Stimulated activated CD8-positive, alpha-beta memory T cell treated with anti-CD3 and anti-CD28 coated beads, Interleukin-15, amount 100 ng/mL, for 1 hour (primary cell): Measurements from ENCODE around the gene PACSIN3.
A peak's percentile ranks its signal among the peaks of the same experiment; 100 is the strongest.
"Not testable (repeated sequence)": the region's sequence is repeated elsewhere in the genome, so short reads cannot be mapped to it uniquely, and the experiment has no call there.

Experiments used
- DNase-seq: peaks from one replicate; pipeline ENCODE4 v3.0.0-alpha.2; 2020; ENCODE audit warnings: low read depth

PACSIN3 gene

DNA sequence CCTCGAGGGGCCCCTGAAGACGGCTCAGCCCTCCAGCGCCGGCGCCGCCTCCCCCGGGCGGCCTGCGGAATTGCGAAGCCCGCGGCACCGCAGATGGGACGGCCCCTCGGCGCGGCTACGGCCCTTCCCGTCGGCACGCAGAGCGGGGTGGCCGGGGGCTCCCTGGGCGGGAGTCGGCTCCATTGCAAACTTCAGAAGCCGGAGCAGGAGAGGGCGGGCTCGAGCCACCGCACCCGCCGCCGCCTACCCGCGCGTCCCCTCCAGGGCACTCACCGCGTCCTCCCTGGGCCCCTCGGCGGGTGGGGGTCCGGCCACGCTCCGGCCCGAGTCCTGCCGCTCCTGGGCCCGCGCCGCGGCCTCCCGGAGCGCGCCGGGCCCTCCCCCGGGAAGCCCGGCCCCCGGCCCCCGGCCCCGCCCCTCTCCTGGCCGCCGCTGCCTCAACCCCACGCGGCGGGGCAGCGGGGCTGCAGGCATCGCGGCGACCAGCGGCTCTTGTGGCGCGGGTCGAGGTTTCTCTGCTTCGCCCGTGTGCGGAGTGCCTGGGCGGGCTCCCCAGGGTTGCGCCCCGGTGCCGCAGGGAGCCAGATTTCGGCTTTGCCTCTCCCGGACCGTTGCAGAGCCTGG is at the start of gene PACSIN3:
Gene PACSIN3 (minus strand): TSS at position 359 of the 624 bp plus-strand sequence. CDS start 3,707 bp downstream, outside the sequence.
- no peak for DNase-seq

DNA sequence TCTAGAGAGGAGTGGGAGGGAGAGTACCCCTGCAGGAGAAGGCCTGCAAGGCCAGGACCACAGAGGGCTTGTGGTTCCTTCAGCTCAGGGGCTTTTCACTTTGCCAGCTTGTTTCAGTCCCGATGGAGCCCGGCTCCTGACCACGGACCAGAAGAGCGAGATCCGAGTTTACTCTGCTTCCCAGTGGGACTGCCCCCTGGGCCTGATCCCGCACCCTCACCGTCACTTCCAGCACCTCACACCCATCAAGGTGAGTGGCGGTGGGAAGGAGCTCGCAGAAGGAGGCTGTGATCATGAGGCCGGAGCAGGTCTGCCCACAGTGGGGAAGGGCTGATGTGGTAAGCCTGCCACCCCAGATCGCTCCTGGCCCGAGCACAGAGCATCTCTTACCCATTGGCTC is 48.9 kb upstream of the PACSIN3 start:
- DNase-seq, result no peak

DNA sequence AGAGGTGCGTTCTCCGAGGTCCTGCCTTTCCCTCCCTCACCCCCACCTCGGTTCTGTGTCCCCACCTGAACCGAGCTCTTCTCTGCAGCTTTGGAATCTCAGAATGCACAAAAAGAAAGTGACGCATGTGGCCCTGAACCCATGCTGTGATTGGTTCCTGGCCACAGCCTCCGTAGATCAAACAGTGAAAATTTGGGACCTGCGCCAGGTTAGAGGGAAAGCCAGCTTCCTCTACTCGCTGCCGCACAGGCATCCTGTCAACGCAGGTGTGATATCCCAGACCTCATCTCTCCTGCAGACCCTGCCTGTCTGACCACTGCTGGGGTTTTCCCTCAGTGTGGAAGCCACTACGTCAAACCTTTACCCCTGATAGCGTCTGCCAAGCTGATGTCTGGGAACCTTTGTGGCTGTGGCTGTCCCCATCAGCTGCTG is 48.5 kb upstream of the PACSIN3 start:
- no peak for DNase-seq

DNA sequence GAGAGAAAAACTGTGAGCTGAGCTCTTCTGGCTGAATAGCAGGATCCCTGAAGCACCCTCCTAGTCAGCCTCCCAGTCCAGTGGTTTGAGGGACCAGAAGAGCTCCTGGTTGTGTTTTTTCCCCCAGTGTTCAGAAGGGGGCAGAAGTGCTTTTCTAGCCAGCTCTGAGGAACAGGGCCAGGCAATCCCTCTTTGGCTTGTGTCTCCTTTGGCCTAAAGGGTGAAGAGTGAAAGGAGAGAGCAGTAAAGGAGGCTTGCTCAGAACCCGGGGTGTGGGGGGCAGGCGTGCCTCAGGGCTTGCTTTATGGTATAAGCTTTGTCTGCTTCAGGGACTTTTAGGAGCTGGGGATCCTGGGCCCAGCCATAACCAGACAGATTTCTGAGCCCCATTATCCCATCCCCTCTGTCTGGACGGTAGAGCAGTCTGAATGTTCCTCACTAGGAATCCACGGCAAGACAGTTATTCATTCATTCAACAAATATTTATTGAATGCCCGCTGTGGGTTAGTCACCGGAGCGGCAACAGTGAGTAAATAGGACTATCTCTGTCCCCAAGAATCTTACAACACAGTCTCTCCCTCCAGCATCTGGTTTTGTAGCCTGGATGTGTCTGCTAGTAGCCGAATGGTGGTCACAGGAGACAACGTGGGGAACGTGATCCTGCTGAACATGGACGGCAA is 47.9 kb upstream of the PACSIN3 start:
- DNase-seq, result no peak

DNA sequence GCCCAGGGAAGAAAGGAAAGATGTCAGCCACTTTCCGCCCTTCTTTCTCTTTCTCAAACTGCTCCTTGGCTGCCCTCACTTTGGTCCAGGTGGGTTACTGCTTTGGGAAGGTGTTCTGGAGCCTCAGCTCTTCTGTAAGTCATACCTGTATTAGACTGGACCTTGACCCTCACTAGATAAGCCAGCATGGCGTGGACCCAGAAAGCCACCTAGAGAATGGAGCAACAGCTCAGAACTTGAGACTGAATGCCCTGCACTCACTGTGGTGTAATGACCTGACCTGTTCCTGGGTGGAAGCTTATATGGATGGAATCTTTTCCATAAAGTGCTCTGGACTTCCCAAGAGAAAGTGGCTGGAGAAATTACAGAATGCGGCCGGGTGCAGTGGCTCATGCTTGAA is 46.8 kb upstream of the PACSIN3 start:
- no peak for DNase-seq

DNA sequence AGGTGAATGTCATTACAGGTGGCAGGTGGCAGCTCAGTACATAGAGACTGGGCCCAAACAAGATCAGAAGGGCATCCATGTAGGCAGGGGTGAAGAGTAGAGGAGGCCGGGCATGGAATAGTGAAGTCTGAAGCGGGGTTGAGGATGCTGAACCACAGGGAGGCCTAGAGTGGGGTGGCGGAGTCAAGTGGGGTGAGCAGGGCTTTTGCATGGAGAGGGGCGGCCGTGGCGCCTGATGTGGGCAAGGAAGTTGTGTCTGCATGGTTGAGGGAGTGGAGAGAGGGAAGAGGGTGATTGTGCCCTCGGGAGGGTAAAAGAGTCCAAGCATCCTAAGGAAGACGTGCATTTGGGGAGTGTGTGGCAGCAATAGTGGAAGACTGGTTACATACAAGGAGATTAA is 42.9 kb upstream of the PACSIN3 start:
- no peak for DNase-seq

DNA sequence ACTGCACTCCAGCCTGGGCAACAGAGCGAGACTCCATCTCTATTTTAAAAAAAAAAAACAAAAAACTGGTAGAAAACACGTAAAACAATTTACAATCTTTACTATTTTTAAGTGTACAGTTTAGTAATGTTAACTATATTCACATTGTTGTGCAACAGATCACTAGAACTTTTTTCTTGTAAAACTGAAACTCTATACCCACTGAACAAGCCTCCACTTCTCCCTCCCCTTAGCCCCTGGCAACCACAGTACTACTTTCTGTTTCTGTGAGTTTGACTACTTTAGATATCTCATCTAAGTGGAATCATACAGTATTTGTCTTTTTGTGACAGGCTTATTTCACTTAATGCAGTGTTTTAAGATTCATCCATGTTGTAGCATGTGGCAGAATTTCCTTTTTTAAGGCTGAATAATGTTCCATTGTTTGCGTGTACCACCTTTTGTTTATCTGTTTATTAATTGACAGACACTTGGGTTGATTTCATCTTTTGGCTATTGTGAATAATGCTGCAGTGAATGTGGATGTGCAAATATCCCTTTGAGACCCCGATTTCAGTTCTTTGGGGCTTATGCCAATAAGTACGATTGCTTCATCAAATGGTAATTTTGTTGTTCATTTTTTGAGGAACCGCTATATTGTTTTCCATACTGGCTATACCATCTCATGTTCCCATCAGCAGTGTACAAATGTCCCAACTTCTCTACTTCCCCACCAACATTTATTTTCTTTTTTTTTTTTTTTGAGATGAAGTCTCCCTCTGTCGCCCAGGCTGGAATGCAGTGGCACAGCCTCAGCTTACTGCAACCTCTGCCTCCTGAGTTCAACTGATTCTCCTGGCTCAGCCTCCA is 39.5 kb upstream of the PACSIN3 start:
- no peak for DNase-seq

DNA sequence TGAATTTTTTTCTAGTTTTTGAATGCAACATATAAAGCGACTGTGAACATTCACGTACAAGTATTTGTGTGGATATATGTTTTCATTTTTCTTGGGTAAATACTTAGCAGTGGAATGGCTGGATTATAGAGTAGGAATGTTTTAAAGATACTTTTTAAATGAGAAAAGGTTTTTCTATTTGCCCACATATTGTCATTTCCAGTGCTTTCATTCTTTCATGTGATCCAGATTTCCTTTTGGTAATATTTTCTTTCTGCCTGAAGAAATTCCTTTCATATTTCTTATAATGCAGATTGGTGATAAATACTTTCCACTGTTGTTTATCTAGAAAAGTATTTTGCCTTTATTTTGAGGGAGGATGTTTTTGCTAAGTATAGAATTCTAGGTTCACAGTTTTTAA is 36.5 kb upstream of the PACSIN3 start:
- DNase-seq, result no peak

DNA sequence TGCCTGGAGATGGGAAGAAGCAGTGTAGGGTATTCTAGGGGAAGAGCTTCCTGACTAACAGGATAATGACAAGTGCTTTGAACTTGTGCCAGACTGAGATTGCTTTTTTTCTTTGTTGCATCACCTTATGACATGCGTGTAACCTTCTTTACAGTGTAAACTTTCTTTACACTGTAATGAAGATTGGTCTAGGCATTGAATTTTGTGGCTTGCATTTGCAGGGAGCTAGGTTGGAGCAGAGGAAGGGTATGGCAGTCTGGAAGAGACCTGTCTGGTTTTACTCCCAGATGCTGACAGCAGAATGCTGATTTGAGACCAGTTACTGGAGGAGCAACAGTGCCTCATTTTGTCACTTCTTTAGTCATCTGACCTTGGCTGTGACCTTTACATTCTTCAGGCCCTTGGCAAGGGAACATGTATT is 34.2 kb upstream of the PACSIN3 start:
- DNase-seq, result no peak

DNA sequence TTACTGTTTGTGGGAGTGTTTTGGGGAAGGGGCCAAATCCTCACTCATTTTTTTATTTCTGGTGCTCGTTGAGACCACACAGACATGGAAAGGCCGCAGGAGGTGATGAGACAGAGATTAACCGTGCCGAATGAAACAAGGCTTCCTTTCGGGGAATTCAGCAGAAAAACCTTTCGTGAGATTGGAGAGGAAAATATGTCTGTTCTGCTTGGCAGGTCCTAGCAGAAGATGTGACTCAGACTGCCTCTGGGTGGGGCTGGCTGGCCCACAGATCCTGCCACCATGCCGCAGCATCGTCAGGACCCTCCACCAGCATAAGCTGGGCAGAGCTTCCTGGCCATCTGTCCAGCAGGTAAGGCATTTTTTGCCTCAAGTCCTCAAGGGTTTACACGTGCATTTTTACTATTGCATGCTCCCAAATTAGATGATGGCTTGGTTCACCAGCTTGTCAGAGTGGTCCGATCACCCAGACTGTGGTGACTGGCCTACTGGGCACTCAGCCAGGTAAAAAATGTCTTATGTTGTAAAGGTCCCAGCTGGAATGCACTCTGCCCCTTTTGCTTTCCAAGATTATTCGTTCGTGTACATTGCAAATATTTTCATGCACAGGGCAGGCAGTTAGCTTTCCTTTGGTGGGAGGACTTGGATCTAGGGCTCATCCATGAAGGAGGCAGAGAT is 30.0 kb upstream of the PACSIN3 start:
- DNase-seq, result peak; percentile 27

DNA sequence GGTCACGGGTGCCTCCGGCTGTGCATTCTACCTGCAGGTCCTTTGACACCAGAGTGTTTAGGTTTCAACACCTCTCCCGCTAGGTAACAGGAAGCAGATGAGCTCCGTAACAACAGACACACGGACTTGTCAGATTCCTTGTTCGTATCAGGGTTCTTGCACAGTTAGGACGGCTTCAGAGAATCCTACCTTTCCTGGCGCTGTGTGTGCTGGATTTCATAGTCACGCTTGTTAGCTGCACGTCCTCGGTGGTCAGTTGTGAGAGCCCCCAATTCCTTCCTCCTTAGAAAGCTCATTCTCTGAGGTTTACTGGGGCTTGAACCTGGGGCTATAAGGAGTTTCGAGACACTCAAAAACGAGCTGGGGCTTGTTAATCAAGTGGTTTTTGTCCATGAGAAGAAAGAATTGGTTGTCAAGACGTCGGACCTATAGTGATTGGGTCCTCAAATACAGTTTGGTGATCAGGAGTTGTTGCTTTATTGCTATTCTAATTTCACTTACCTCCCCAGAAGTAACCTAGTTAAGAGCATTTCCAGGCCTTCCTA is 29.2 kb upstream of the PACSIN3 start:
- no peak for DNase-seq

DNA sequence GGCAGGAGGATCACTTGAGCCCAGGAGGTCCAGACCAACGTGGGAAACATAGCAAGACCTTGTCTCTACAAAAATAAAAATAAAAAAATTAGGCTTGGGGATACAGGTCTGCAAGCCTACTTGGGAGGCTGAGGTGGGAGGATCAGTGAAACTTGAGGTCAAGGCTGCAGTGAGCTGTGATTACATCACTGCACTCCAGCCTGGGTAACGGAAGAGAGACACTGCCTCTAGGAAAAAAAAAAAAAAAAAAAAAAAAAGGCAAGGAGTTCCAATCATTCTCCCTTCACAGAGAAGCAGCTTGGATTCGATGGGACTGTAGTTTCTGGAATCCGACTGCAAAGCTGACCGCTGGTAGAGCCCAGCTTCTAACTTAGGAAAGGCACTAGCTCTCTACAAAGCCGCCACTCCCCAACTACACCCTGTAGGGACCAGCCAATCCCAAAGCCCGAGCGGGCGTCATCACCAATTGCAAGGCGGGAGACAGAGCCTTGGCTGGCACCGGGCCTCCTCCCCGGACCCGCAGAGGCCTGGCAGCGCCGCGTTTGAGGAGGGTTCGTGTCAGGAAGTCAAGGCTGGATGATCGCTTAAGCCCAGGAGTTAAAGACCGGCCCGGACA is 27.8 kb upstream of the PACSIN3 start:
- DNase-seq, result peak; percentile 69

DNA sequence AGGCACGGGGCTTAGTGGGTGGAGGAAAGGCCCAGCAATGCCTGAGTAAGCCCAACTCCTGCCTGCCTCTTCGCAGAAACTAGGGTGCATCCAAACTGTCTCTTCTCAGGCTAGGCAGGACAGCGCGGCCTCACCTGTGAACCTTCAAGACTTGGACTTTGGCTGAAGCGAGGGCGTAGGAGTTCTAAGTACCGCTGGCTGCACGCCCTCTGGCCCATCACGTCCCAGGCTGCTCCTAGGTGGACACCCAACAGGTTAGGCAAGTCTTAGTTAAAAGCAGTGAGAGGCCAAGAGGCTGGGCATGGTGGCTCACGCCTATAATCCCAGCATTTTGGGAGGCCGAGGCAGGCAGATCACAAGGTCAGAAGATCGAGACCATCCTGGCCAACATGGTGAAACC is 26.7 kb upstream of the PACSIN3 start:
- DNase-seq, result no peak

DNA sequence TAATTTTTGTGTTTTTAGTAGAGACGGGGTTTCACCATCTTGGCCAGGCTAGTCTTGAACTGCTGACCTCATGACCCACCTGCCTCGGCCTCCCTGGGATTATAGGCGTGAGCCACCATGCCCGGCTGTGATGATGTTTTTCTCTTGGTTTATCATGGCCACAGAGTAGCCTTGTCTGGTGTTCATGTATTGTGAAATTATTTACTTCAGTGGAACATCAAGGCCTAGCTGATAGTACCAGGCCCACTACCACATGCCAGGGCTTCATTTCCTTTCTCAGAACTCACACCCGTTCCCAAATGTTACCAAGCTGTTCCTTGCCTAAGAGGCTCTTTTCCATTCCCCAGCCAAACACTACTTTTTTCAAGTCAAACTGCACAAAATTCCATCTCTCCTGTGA is 22.4 kb upstream of the PACSIN3 start:
- DNase-seq, result no peak

DNA sequence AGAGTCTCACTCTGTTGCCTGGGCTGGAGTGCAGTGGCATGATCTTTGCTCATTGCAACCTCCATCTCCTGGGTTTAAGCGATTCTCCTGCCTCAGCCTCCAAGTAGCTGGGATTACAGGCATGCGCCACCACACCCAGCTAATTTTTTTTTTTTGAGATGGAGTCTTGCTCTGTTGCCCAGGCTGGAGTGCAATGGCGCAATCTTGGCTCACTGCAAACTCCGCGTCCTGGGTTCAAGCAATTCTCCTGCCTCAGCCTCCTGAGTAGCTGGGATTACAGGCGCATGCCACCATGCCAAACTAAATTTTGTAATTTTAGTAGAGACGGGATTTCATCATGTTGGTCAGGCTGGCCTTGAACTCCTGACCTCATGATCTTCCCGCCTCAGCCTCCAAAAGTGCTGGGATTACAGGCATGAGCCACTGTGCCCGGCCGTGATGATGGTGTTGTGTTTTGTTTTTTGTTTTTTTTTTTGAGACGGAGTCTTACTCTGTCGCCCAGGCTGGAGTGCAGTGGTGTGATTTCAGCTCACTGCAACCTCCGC is 21.8 kb upstream of the PACSIN3 start:
- DNase-seq, result not testable (repeated sequence)

DNA sequence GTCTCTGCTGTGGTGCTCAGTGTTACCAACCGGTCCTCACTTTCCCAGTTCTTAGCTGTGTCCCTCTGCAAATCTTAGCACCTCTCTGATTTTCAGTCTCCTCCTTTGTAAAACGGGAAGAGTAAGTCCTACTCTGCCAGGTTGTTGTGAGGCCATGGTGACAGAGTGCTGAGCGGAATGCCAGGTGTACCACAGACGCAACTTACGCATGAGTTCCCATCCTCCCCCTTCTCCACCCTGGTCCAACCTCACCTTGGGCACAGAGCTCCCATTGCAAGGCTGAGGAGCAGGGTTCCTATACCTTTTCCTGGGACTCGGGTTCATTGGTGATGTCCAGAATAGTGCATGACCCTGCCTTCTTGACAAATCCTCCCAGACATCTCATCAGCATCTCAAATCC is 21.2 kb upstream of the PACSIN3 start:
- DNase-seq, result no peak

DNA sequence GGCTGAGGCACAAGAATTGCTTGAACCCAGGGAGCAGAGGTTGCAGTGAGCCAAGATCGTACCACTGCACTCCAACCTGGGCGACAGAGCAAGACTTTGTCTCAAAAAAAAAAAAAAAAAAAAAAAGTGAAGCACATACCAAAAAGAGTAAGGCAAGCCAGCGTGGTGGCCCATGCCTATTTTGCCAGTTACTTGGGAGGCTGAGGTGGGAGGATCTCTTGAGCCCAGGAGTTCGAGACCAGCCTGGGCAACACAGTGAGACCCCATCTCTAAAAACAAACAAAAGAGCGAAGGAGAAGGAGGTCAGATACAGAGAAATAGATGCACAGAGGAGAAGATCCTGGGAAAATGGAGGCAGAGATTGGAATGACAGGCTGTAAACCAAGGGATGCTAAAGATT is 20.3 kb upstream of the PACSIN3 start:
- DNase-seq, result not testable (repeated sequence)

DNA sequence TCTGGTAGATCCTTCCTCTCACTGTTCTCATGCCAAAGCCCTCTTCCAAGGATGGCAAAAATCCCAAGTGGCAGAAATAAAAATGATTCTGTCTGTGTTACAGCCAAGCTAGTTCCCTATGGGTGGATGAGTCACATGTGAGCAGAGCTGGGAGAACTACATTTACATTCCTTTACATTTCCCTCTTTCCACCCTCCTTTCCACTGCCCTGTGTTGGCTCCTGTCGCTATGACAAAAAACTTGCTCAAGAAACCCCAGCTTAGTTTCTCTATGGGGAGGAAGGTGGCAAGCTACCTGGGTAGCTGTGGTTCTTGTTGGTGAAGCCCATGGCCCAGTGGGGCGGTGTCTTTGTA is 18.4 kb upstream of the PACSIN3 start:
- no peak for DNase-seq

DNA sequence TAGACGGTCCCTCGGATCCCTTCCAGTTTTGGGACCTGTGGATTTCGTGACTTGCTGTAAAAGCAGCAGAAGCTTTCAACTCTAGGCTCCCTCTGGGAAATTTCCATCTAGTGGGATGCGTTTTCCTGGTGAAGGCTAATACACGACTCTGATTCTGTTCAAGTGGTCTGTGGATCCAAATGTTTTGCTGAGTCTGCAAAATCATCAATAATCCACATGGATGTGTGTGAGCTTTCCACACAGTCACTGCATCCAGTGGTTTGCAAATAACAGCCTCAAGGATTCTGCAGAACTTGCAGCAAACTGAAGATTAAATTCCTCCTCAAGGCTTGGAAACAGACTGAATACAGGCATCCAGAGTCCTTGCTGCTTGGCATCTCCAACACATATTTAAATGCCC is 16.3 kb upstream of the PACSIN3 start:
- DNase-seq, result no peak

DNA sequence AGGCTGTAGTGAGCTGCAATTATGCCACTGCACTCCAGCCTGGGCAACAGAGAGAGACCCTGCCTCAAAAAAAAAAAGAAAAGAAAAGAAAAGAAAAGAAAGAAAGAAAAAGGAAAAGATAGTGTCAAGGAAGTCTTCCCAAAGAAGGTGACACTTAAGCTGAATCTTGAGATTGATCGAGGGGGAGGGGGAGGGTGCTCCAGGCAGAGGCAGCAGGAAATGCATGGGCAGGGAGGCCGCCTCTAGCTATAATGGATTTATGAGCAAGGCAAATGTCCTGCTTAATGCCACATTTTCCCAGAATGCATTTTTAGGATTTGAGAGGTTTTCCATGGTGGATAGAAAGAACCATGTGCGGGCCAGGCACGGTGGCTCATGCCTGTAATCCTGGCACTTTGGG is 14.8 kb upstream of the PACSIN3 start:
- DNase-seq, result no peak

DNA sequence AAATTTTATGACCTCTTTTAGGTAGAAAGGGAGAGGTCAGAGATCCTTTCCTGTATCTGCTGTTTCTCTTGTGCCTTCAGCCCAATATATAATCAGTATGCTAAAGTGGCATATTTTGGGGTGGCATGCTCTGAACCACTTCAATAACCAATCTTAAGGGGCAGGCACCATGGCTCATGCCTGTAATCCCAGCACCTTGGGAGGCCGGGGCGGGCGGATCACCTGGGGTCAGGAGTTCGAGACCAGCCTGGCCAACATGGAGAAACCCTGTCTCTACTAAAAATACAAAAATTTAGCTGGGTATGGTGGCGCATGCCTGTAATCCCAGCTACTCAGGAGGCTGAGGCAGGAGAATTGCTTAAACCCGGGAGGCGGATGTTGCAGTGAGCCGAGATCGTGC is 11.9 kb upstream of the PACSIN3 start:
- DNase-seq, result not testable (repeated sequence)

DNA sequence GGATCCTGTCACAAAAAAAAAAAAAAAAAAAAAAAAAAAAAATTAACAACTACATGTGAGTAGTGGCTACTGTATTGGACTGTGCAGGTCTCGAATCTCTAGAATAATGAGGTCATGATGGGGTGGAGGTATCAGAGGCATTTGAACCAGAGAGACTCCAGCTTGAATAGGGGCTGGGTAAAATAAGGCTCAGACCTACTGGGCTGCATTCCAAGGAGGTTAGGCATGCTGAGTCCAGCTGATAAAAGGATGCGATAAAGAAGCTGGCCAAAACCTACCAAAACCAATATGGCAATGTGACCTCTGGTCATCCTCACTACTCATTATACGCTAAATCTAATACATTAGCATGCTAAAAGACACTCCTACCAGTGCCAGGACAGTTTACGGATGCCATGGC is 5.9 kb upstream of the PACSIN3 start:
- DNase-seq, result no peak
